ENCODE results near the gene ARHGAP18. TPM values are rescaled to one million over a fixed set of nuclear protein-coding genes. Genes with fewer than 3 reads are reported as not detected.

ARHGAP18 gene
- total RNA-seq, 3 donors from 2014 or later (not counting 1 experiment from before 2014, with no cell fraction given): 11.5 to 12.5 (median 11.8) TPM

GRCh38 chr6:129544892-129545612 is 164.9 kb downstream of the ARHGAP18 start:
- Mint-ChIP-seq H3K36me3 (no peaks in the 10 kb centered on the region), H3K9me3 (no peaks in the 10 kb centered on the region)
- WGBS (ENCODE audit: insufficient coverage): 96% methylated on average over 8 of the region's 8 CpGs

GRCh38 chr6:129543981-129544380 is 166.0 kb downstream of the ARHGAP18 start:
- Histone ChIP-seq H3K4me3 (ENCODE audit: low read length) (no peak overlapping the region), H3K27ac (ENCODE audit: low read length) (no peak overlapping the region), H3K9me3 (ENCODE audit: control insufficient read depth, insufficient read depth, low read length) (no peaks in the 10 kb centered on the region), H3K4me1 (ENCODE audit: control insufficient read depth, insufficient read depth, low read length) (no peaks in the 10 kb centered on the region), H3K27me3 (ENCODE audit: control insufficient read depth, insufficient read depth, low read length) (no peaks in the 10 kb centered on the region), H3K36me3 (ENCODE audit: control insufficient read depth, insufficient read depth, low read length) (no peaks in the 10 kb centered on the region)
- no peaks in the 10 kb centered on the region for H3K4me1 Mint-ChIP-seq
- ATAC-seq (no peak), DNase-seq (no peak)
- intact Hi-C loops (cut with micrococcal nuclease): no loop called here
- H3K9me3 Mint-ChIP-seq: no peaks in the 10 kb centered on the region
- H3K27ac Mint-ChIP-seq: no peak overlapping the region
- H3K36me3 Mint-ChIP-seq: no peaks in the 10 kb centered on the region
- no peak overlapping the region for H3K4me3 Mint-ChIP-seq
- no peaks in the 10 kb centered on the region for H3K27me3 Mint-ChIP-seq (ENCODE audit: low read depth in 2 of 2)
- no peak for TF ChIP-seq CTCF (IDR thresholded peaks at IDR 0.05)
- WGBS (ENCODE audit: insufficient coverage): 100% methylated on average over 1 of the region's 2 CpGs

More at GRCh38 chr6:129544892-129545612, 164.9 kb downstream of the ARHGAP18 start:
- DNase-seq (no peak), ATAC-seq (no peak)
- H3K27me3 ChIP-seq (ENCODE audit: control insufficient read depth, insufficient read depth, low read length): no peaks in the 10 kb centered on the region
- H3K4me1 ChIP-seq (ENCODE audit: control insufficient read depth, insufficient read depth, low read length): no peaks in the 10 kb centered on the region
- Mint-ChIP-seq H3K4me1 (no peaks in the 10 kb centered on the region), H3K27ac (no peak overlapping the region), H3K27me3 (ENCODE audit: low read depth in 2 of 2) (no peaks in the 10 kb centered on the region), H3K4me3 (no peak overlapping the region)
- no peaks in the 10 kb centered on the region for H3K9me3 ChIP-seq (ENCODE audit: control insufficient read depth, insufficient read depth, low read length)
- TF ChIP-seq CTCF (IDR thresholded peaks at IDR 0.05): no peak
- intact Hi-C loops (cut with micrococcal nuclease): no loop called here
- no peak overlapping the region for H3K27ac ChIP-seq (ENCODE audit: low read length)
- H3K4me3 ChIP-seq (ENCODE audit: low read length): no peak overlapping the region
- H3K36me3 ChIP-seq (ENCODE audit: control insufficient read depth, insufficient read depth, low read length): no peaks in the 10 kb centered on the region

- WGBS (ENCODE audit: insufficient coverage): 40% methylated on average over 2 of the region's 2 CpGs
- Mint-ChIP-seq H3K4me1 (no peaks in the 10 kb centered on the region), H3K27me3 (ENCODE audit: low read depth in 2 of 2) (no peaks in the 10 kb centered on the region), H3K27ac (no peak overlapping the region), H3K9me3 (no peaks in the 10 kb centered on the region), H3K4me3 (no peak overlapping the region), H3K36me3 (no peaks in the 10 kb centered on the region)
- ATAC-seq (no peak), DNase-seq (no peak)
- Histone ChIP-seq H3K4me1 (ENCODE audit: control insufficient read depth, insufficient read depth, low read length) (no peaks in the 10 kb centered on the region), H3K27me3 (ENCODE audit: control insufficient read depth, insufficient read depth, low read length) (no peaks in the 10 kb centered on the region), H3K36me3 (ENCODE audit: control insufficient read depth, insufficient read depth, low read length) (no peaks in the 10 kb centered on the region), H3K27ac (ENCODE audit: low read length) (no peak overlapping the region), H3K4me3 (ENCODE audit: low read length) (no peak overlapping the region), H3K9me3 (ENCODE audit: control insufficient read depth, insufficient read depth, low read length) (no peaks in the 10 kb centered on the region)
- intact Hi-C loops (cut with micrococcal nuclease): no loop called here
- no peak for TF ChIP-seq CTCF (IDR thresholded peaks at IDR 0.05)
Measured at GRCh38 chr6:129542705-129543104, 167.3 kb downstream of the ARHGAP18 start.

GRCh38 chr6:129539032-129539431 is 170.9 kb downstream of the ARHGAP18 start:
- ATAC-seq: no peak

More at GRCh38 chr6:129539032-129539431, 170.9 kb downstream of the ARHGAP18 start:
- no peaks in the 10 kb centered on the region for H3K36me3 Mint-ChIP-seq
- no peaks in the 10 kb centered on the region for H3K9me3 Mint-ChIP-seq
- H3K27ac Mint-ChIP-seq: no peak overlapping the region
- Histone ChIP-seq H3K27me3 (ENCODE audit: control insufficient read depth, insufficient read depth, low read length) (no peaks in the 10 kb centered on the region), H3K27ac (ENCODE audit: low read length) (no peak overlapping the region), H3K9me3 (ENCODE audit: control insufficient read depth, insufficient read depth, low read length) (no peaks in the 10 kb centered on the region), H3K36me3 (ENCODE audit: control insufficient read depth, insufficient read depth, low read length) (no peaks in the 10 kb centered on the region), H3K4me3 (ENCODE audit: low read length) (no peak overlapping the region), H3K4me1 (ENCODE audit: control insufficient read depth, insufficient read depth, low read length) (no peaks in the 10 kb centered on the region)
- H3K27me3 Mint-ChIP-seq (ENCODE audit: low read depth in 2 of 2): no peaks in the 10 kb centered on the region
- WGBS (ENCODE audit: insufficient coverage): 100% methylated on average over 1 of the region's 2 CpGs
- intact Hi-C loops (cut with micrococcal nuclease): no loop called here
- TF ChIP-seq CTCF (IDR thresholded peaks at IDR 0.05): no peak
- no peaks in the 10 kb centered on the region for H3K4me1 Mint-ChIP-seq
- no peak for DNase-seq
- H3K4me3 Mint-ChIP-seq: no peak overlapping the region
